Keratinocyte (primary cell): ENCODE data around the gene DIS3L2. TPM values are rescaled to one million over a fixed set of nuclear protein-coding genes. Genes with fewer than 3 reads are reported as not detected.

Experiments used
- DNase-seq: peaks from one replicate; pipeline ENCODE4 v3.0.0-alpha.2; 2011; ENCODE audit warnings: low read depth, missing footprints, low spot score
- FAIRE-seq: peaks from 2 replicates; lab custom pipeline; 2011; peaks lifted over from hg19 to GRCh38; lab: Jason Lieb, UNC
- H2AFZ ChIP-seq: 2 replicates; pipeline ENCODE4 v1.6.0; 2012; ENCODE audit warnings: low read length, control low read depth, inconsistent platforms; ENCODE audit not compliant: control insufficient read depth
- H3K27ac ChIP-seq: 2 replicates; pipeline ENCODE4 v1.5.1; 2011; ENCODE audit warnings: low read length; ENCODE audit not compliant: control insufficient read depth, insufficient read depth
- H3K27me3 ChIP-seq: 3 replicates; pipeline ENCODE4 v1.6.0; 2011; ENCODE audit warnings: low read length; ENCODE audit not compliant: control insufficient read depth, insufficient read depth; ENCODE audit errors: extremely low read depth
- H3K36me3 ChIP-seq, 2 experiments: 2 replicates in 1 of 2; 3 replicates in 1 of 2; pipeline ENCODE4 v1.5.1; 2011; ENCODE audit warnings: low read length in 2 of 2, mild to moderate bottlenecking in 1 of 2; ENCODE audit not compliant: control insufficient read depth in 2 of 2, insufficient read depth in 2 of 2; ENCODE audit errors: extremely low read depth in 1 of 2
- H3K4me1 ChIP-seq: 3 replicates; pipeline ENCODE4 v1.5.1; 2011; ENCODE audit warnings: low read length; ENCODE audit not compliant: control insufficient read depth, insufficient read depth; ENCODE audit errors: extremely low read depth
- H3K4me2 ChIP-seq: 3 replicates; pipeline ENCODE4 v1.6.0; 2011; ENCODE audit warnings: low read depth, low read length; ENCODE audit not compliant: control insufficient read depth, insufficient read depth; ENCODE audit errors: extremely low read depth
- H3K4me3 ChIP-seq, 3 experiments: fragments of 200-600 bp in 1 of 3; sonication (generic) in 1 of 3; 2 replicates in 2 of 3; 3 replicates in 1 of 3; pipeline ENCODE4 v1.5.1; 2011 to 2016; ENCODE audit warnings: low read length in 3 of 3, mild to moderate bottlenecking in 3 of 3, control low read depth in 2 of 3, inconsistent platforms in 1 of 3, low read depth in 1 of 3, mixed read lengths in 1 of 3, mixed run types in 1 of 3, moderate library complexity in 1 of 3; ENCODE audit not compliant: control insufficient read depth in 2 of 3, insufficient read depth in 2 of 3; ENCODE audit errors: extremely low read depth in 1 of 3
- H3K79me2 ChIP-seq: 2 replicates; pipeline ENCODE4 v1.6.0; 2012; ENCODE audit warnings: low read length; ENCODE audit not compliant: control insufficient read depth, insufficient read depth
- H3K9ac ChIP-seq: 3 replicates; pipeline ENCODE4 v1.6.0; 2011; ENCODE audit warnings: low read length; ENCODE audit not compliant: control insufficient read depth, insufficient read depth; ENCODE audit errors: extremely low read depth
- H3K9me1 ChIP-seq: 3 replicates; pipeline ENCODE4 v1.6.0; 2011; ENCODE audit warnings: low read length; ENCODE audit not compliant: control insufficient read depth, insufficient read depth; ENCODE audit errors: extremely low read depth
- H3K9me3 ChIP-seq: 2 replicates; pipeline ENCODE4 v1.5.1; 2012; ENCODE audit warnings: low read depth, low read length; ENCODE audit not compliant: control insufficient read depth
- H4K20me1 ChIP-seq: 3 replicates; pipeline ENCODE4 v1.6.0; 2011; ENCODE audit warnings: low read length; ENCODE audit not compliant: control insufficient read depth, insufficient read depth; ENCODE audit errors: extremely low read depth
- CTCF ChIP-seq, 3 experiments: IDR thresholded peaks in 1 of 3; conservative IDR thresholded peaks in 1 of 3; optimal IDR thresholded peaks in 1 of 3; 2 replicates in 2 of 3; 3 replicates in 1 of 3; pipeline versions ENCODE3 to v1.5.1; 2011; ENCODE audit warnings: low read length in 3 of 3, mild to moderate bottlenecking in 3 of 3, moderate library complexity in 2 of 3, control low read depth in 1 of 3, inconsistent platforms in 1 of 3; ENCODE audit not compliant: insufficient read depth in 2 of 3; ENCODE audit errors: extremely low read depth in 1 of 3
- EZH2 ChIP-seq: IDR thresholded peaks from one replicate; pipeline ENCODE4 v1.6.1; 2012; ENCODE audit warnings: inconsistent platforms, mild to moderate bottlenecking, low read length, moderate library complexity
- dilution Hi-C: fragments of 300-500 bp; cut with MboI; formaldehyde crosslinking; loops from one replicate; pipeline ENCODE4 v1.7.0; 2020; ENCODE audit warnings: low sequenced_read_pairs; ENCODE audit not compliant: extremely low pct_ligation_motif_present
- polyA plus RNA-seq, 5 experiments: library from polyadenylated mRNA; depleted of rRNA in 3 of 5; stranded (reverse) in 3 of 5; stranded (forward) in 1 of 5; unstranded in 1 of 5; fragments of >200 nt; gene quantifications; 1 replicate in 1 of 5; 2 replicates in 3 of 5; 3 replicates in 1 of 5; pipeline versions ENCODE4 v1.2.1 to v1.2.3, GENCODE V29; 2011 to 2012; ENCODE audit warnings: missing spikeins in 2 of 5, low read depth in 1 of 5, low replicate concordance in 1 of 5

DIS3L2 gene
- polyA plus RNA-seq, 1 donor (not counting 4 experiments of a cell fraction or from before 2014, with no cell fraction given), result 8.6 TPM

DNA sequence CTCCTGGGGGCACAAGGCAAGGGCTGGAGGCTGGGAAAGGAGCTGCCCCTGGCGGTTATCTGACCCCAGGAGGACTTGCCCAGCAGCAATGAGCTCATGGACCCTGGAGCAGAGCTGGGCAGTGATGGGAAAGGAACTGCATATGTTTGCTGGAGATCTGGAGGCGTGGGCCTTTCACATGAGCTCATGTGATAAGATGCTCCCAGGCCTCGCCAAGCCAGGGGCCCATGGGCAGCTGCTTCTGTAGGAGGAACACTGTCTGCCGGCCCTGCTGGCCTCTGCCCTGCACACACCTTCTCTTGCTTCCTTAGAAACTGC, 26.3 kb upstream of the DIS3L2 start:
- no peak overlapping the region for H3K4me2 ChIP-seq
- H3K79me2 ChIP-seq, result no peaks in the 10 kb centered on the region
- no peaks in the 10 kb centered on the region for H3K9me1 ChIP-seq
- no peak overlapping the region for H3K9ac ChIP-seq
- H4K20me1 ChIP-seq, result no peaks in the 10 kb centered on the region
- no peaks in the 10 kb centered on the region for H3K4me1 ChIP-seq
- H3K27me3 ChIP-seq, result peaks cover 17% of the 10 kb centered on the region
- no peaks in the 10 kb centered on the region for H3K9me3 ChIP-seq
- H3K4me3 ChIP-seq, result no peak overlapping the region
- no peak for TF ChIP-seq CTCF (optimal IDR thresholded peaks at IDR 0.05 in 1 of 3, IDR thresholded peaks at IDR 0.05 in 1 of 3, conservative IDR thresholded peaks at IDR 0.05 in 1 of 3; ENCODE audit: extremely low read depth in 1 of 3, insufficient read depth in 2 of 3, low read length in 3 of 3)
- no peak for TF ChIP-seq EZH2
- no peak for FAIRE-seq
- no peaks in the 10 kb centered on the region for H3K36me3 ChIP-seq
- DNase-seq, result no peak
- no peak overlapping the region for H3K27ac ChIP-seq
- dilution Hi-C loops, result no loop called here
- no peak overlapping the region for H2AFZ ChIP-seq

DNA sequence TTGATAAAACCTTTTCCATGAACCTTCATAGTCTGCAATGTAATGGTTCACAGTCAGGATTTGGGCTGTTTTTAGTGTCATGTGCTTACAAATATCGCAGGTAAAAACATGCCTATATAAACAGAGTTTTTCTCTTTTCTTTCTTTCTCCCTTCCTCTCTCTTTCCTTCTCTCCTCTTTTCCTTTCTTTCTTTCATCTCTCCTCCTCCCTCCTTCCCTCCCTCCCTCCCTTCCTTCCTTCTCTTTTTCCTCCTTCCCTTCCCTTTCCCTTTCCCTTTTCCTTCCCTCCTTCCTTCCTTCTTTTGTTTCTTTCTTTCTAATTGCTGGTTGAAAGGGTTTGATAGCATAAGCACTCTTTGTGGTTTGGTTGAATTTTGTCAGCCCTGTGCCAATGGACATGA, 25.7 kb upstream of the DIS3L2 start:
- Histone ChIP-seq H3K9me3 (no peaks in the 10 kb centered on the region), H3K4me1 (no peaks in the 10 kb centered on the region), H3K4me3 (no peak overlapping the region), H4K20me1 (no peaks in the 10 kb centered on the region), H3K9ac (no peak overlapping the region), H2AFZ (no peak overlapping the region), H3K27ac (no peak overlapping the region), H3K36me3 (no peaks in the 10 kb centered on the region), H3K79me2 (no peaks in the 10 kb centered on the region), H3K4me2 (no peak overlapping the region), H3K27me3 (peaks cover 15% of the 10 kb centered on the region), H3K9me1 (no peaks in the 10 kb centered on the region)
- dilution Hi-C loops, result no loop called here
- TF ChIP-seq EZH2 (no peak), CTCF (optimal IDR thresholded peaks at IDR 0.05 in 1 of 3, IDR thresholded peaks at IDR 0.05 in 1 of 3, conservative IDR thresholded peaks at IDR 0.05 in 1 of 3; ENCODE audit: extremely low read depth in 1 of 3, insufficient read depth in 2 of 3, low read length in 3 of 3) (no peak)
- DNase-seq (no peak), FAIRE-seq (no peak)
